Upper lobe of right lung (tissue), 1 donor: Measurements from ENCODE around the gene MAPK13. TPM values are rescaled to one million over a fixed set of nuclear protein-coding genes. Genes with fewer than 3 reads are reported as not detected.
A peak's percentile ranks its signal among the peaks of the same experiment; 100 is the strongest.
"Not testable (repeated sequence)": the region's sequence is repeated elsewhere in the genome, so short reads cannot be mapped to it uniquely, and the experiment has no call there.

Experiments used
- ATAC-seq: fragments of 200-7000 bp; cut with Tn5 transposase; one replicate; pipeline ENCODE4 v1.9.1; 2020; ENCODE audit warnings: mild to moderate bottlenecking, moderate library complexity
- DNase-seq: peaks from one replicate; pipeline ENCODE4 v3.0.0-alpha.2; 2020
- H3K27ac ChIP-seq: fragments of 200-600 bp; one replicate; pipeline ENCODE4 v1.8.0; 2022
- H3K27me3 ChIP-seq: fragments of 200-600 bp; one replicate; pipeline ENCODE4 v1.8.0; 2022; ENCODE audit warnings: mild to moderate bottlenecking
- H3K36me3 ChIP-seq: fragments of 200-600 bp; one replicate; pipeline ENCODE4 v1.8.0; 2022
- H3K4me1 ChIP-seq: fragments of 200-600 bp; one replicate; pipeline ENCODE4 v1.8.0; 2022
- H3K4me3 ChIP-seq: fragments of 200-600 bp; one replicate; pipeline ENCODE4 v1.8.0; 2022; ENCODE audit warnings: mild to moderate bottlenecking
- H3K9me3 ChIP-seq: fragments of 200-600 bp; one replicate; pipeline ENCODE4 v1.8.0; 2022
- CTCF ChIP-seq: fragments of 200-600 bp; IDR thresholded peaks from one replicate; pipeline ENCODE4 v1.8.0; 2022; ENCODE audit warnings: antibody characterized with exemption
- intact Hi-C: fragments of 100-400 bp; cut with DNase I; formaldehyde crosslinking; loops from one replicate; pipeline ENCODE4 v1.11.0; 2022
- total RNA-seq: library from RNA; stranded (reverse); fragmentation: NEBNext Ultra II Directional; extraction: Animal tissue kit (Norgen Biotek cat#: 25700); gene quantifications from one replicate; pipeline ENCODE4 v1.2.1, GENCODE V29; 2021
- donor health status: DM: no; HTN: yes; CAD: no; lungs with severe emphysema.

Gene MAPK13
- total RNA-seq, 1 donor from 2014 or later, result 71.4 TPM

GRCh38 chr6:36127462-36128016, 2.8 kb upstream of the MAPK13 start:
- no peaks in the 10 kb centered on the region for H3K27me3 ChIP-seq
- no peaks in the 10 kb centered on the region for H3K36me3 ChIP-seq
- no peak overlapping the region for H3K4me3 ChIP-seq
- peak overlapping the region; percentile 43 for H3K27ac ChIP-seq
- ATAC-seq, result peak; percentile 60
- TF ChIP-seq CTCF, result no peak
- peaks cover 48% of the 10 kb centered on the region for H3K4me1 ChIP-seq
- peak; percentile 82 for DNase-seq
- intact Hi-C loops, result no loop called here
- no peaks in the 10 kb centered on the region for H3K9me3 ChIP-seq

DNA sequence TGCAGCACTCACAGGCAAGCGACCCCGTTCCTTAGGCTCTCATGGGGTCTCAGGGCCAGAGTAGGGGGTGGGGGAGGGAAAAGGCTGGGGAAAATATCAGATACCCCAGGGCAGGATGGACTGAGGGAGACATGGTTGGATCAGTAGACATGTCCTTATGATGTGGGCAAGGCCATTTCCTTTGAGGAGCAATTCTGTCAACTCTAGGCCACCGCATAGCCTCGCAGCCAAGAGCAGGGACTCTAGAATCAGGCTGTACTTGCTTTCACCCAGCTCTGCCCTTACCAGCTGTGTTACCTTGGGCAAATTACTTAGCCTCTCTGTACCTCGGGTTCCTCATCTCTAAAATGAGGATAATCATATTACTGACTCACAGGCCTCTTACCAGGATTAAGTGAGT, 2.2 kb upstream of the MAPK13 start:
- Histone ChIP-seq H3K27me3 (no peaks in the 10 kb centered on the region), H3K4me3 (no peak overlapping the region), H3K36me3 (no peaks in the 10 kb centered on the region), H3K9me3 (no peaks in the 10 kb centered on the region), H3K27ac (no peak overlapping the region), H3K4me1 (peaks cover 48% of the 10 kb centered on the region)
- no peak for TF ChIP-seq CTCF
- intact Hi-C loops, result no loop called here
- ATAC-seq (no peak), DNase-seq (no peak)

DNA sequence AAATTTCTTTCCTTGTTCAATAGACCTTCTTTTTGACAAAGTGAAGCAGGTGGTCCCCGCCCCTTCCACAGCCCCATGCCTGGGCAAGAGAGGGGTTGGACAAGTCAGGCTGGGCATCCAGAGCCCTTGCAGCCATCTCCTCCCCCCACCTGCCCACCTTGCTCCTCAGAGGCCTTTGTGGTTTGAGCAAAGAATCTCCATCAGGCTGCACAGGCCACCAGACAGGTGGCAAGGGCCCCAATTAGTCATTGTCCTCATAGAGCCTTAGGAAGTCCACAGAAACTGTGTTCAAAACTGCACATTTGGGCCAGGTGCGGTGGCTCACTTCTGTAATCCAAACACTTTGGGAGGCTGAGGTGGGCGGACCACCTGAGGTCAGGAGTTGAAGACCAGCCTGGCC, 1.5 kb upstream of the MAPK13 start:
- H3K9me3 ChIP-seq, result no peaks in the 10 kb centered on the region
- ATAC-seq, result no peak
- H3K36me3 ChIP-seq, result no peaks in the 10 kb centered on the region
- TF ChIP-seq CTCF, result no peak
- no peak overlapping the region for H3K4me3 ChIP-seq
- intact Hi-C loops, result no loop called here
- H3K4me1 ChIP-seq, result peaks cover 45% of the 10 kb centered on the region
- no peak overlapping the region for H3K27ac ChIP-seq
- DNase-seq, result no peak
- no peaks in the 10 kb centered on the region for H3K27me3 ChIP-seq

GRCh38 chr6:36129334-36129733, 979 bp upstream of the MAPK13 start:
- H3K27ac ChIP-seq, H3K36me3 ChIP-seq, H3K9me3 ChIP-seq, ATAC-seq, H3K27me3 ChIP-seq, DNase-seq, H3K4me3 ChIP-seq, intact Hi-C loops: not testable (repeated sequence)
- peaks cover 42% of the 10 kb centered on the region for H3K4me1 ChIP-seq

DNA sequence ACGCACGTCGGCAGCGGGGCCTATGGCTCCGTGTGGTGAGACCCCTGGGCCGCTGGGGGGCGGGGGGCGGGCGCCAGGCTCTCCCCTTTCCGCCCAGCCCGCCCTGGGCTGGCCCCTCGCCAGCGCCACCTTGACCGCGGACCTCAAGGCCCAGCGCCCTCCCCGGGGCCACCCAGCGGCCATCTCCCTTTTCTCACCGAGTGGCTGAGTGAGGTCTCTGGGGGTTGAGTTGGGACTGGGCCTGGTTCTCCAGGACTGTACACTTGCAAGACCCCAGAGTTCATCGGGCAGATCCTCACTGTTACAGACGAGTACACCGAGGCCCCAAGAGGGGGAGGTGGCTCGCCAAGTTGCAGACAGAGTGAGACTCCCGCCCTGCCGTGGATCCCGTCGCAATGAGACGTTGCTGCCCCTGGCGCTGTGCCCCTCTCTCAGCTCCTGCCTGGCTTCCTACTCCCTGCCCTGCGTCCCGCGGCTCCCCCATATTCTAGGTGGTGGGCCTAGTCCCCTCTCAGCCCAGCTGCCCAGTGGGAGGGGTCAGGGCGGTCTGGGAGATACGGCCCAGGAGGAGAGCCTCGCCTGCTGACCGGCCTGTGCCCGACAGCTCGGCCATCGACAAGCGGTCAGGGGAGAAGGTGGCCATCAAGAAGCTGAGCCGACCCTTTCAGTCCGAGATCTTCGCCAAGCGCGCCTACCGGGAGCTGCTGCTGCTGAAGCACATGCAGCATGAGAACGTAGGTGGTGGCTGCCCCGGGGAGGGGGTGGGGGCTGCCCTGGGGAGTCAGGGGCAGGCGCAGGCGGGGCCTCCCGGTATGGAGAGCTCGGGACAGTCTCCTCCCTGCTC, 576 bp downstream of the MAPK13 start:
- DNase-seq (peak; percentile 89), ATAC-seq (peak; percentile 71)
- Histone ChIP-seq H3K4me1 (peaks cover 39% of the 10 kb centered on the region), H3K9me3 (no peaks in the 10 kb centered on the region), H3K27ac (peak overlapping the region; percentile 86), H3K36me3 (peaks cover 2% of the 10 kb centered on the region), H3K4me3 (peak overlapping the region; percentile 59), H3K27me3 (no peaks in the 10 kb centered on the region)
- TF ChIP-seq CTCF, result peak; percentile 17
- intact Hi-C loops, result loop anchor here (10.0 kb wide), 1 partner anchor 64 kb away; the partner anchor contains the start of gene BRPF3
